RWPE2 (cell line): ENCODE measurements around the gene GALK2.

ENCODE experiments used
- ATAC-seq: fragments of 200-7000 bp; cut with Tn5 transposase; 3 replicates; pipeline ENCODE4 v1.9.1; 2021; ENCODE audit warnings: low read depth
- DNase-seq: peaks from one replicate; pipeline ENCODE4 v3.0.0-alpha.2; 2020; ENCODE audit warnings: low spot score
- H3K27ac ChIP-seq: fragments of 450-650 bp; 2 replicates; pipeline ENCODE4 v1.5.1; 2017; ENCODE audit warnings: mild to moderate bottlenecking; ENCODE audit not compliant: poor library complexity, severe bottlenecking
- H3K27me3 ChIP-seq: fragments of 250-450 bp; sonication (Bioruptor Pico); 2 replicates; pipeline ENCODE4 v1.5.1; 2021; ENCODE audit warnings: mild to moderate bottlenecking, moderate library complexity; ENCODE audit not compliant: insufficient read depth, poor library complexity, severe bottlenecking
- H3K36me3 ChIP-seq: fragments of 250-450 bp; sonication (Bioruptor Pico); 2 replicates; pipeline ENCODE4 v1.5.1; 2020; ENCODE audit warnings: low read depth, mild to moderate bottlenecking, moderate library complexity
- H3K4me1 ChIP-seq: fragments of 250-450 bp; sonication (Bioruptor Pico); 2 replicates; pipeline ENCODE4 v1.5.1; 2021; ENCODE audit warnings: mild to moderate bottlenecking, moderate library complexity; ENCODE audit not compliant: insufficient read depth, poor library complexity, severe bottlenecking
- H3K4me3 ChIP-seq: fragments of 250-450 bp; sonication (Bioruptor Pico); 2 replicates; pipeline ENCODE4 v1.5.1; 2021; ENCODE audit warnings: mild to moderate bottlenecking, moderate library complexity; ENCODE audit not compliant: severe bottlenecking
- H3K9me3 ChIP-seq: fragments of 250-450 bp; sonication (Bioruptor Pico); 2 replicates; pipeline ENCODE4 v1.5.1; 2021; ENCODE audit warnings: mild to moderate bottlenecking, moderate library complexity; ENCODE audit not compliant: severe bottlenecking
- TF ChIP-seq, protein P1 (sequence below): fragments of 450-650 bp; IDR thresholded peaks from one replicate; pipeline ENCODE4 v1.5.1; 2017; ENCODE audit warnings: mild to moderate bottlenecking, moderate library complexity; ENCODE audit not compliant: poor library complexity, severe bottlenecking

The GALK2 gene

DNA sequence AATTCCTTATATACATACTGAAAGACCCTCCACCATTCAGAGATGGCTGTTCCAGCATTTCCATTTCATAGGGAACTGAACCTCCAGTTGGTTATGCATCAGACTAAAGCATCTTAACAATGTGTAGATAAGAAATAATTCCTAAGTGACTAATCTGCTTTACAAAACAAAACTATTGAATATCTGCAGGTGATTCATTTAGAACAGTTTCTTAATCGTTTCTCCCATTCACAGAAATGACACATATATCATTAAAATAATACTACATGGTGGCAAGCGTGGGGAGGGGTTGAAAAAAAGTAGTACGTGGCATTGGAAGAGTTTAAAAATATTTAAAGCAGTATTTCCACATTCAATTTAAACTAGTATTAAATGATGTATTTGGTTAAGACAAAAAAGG lies 34.1 kb upstream of the GALK2 start:
- H3K27ac ChIP-seq: peak overlapping the region; percentile 90
- H3K27me3 ChIP-seq: no peaks in the 10 kb centered on the region
- H3K9me3 ChIP-seq: no peaks in the 10 kb centered on the region
- no peak for DNase-seq
- H3K4me1 ChIP-seq: peaks cover 28% of the 10 kb centered on the region
- TF ChIP-seq, protein P1, sequence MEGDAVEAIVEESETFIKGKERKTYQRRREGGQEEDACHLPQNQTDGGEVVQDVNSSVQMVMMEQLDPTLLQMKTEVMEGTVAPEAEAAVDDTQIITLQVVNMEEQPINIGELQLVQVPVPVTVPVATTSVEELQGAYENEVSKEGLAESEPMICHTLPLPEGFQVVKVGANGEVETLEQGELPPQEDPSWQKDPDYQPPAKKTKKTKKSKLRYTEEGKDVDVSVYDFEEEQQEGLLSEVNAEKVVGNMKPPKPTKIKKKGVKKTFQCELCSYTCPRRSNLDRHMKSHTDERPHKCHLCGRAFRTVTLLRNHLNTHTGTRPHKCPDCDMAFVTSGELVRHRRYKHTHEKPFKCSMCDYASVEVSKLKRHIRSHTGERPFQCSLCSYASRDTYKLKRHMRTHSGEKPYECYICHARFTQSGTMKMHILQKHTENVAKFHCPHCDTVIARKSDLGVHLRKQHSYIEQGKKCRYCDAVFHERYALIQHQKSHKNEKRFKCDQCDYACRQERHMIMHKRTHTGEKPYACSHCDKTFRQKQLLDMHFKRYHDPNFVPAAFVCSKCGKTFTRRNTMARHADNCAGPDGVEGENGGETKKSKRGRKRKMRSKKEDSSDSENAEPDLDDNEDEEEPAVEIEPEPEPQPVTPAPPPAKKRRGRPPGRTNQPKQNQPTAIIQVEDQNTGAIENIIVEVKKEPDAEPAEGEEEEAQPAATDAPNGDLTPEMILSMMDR: no peak
- ATAC-seq: peak; percentile 97
- H3K36me3 ChIP-seq: peaks cover 98% of the 10 kb centered on the region
- no peak overlapping the region for H3K4me3 ChIP-seq

DNA sequence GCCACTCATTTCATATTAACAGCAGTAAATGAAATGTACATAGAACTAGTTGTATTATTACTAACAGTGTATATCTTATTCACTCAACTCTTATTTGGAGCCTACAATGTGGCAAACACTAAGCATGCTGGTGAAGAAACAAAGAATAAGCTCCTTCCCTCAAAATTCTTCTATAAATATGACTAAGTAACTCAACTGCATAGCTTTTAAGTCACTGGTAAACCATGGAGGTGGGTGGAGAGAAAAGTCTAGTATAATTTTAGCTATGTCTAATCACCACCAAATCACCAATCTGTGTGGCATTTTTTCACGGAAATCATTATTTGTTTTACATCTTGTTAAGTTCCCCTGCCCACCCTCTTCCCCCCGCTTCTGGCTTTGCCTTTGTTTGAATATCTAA lies 32.2 kb upstream of the GALK2 start:
- TF ChIP-seq, protein P1: no peak
- H3K36me3 ChIP-seq: peaks cover 98% of the 10 kb centered on the region
- H3K9me3 ChIP-seq: no peaks in the 10 kb centered on the region
- H3K27me3 ChIP-seq: no peaks in the 10 kb centered on the region
- peaks cover 28% of the 10 kb centered on the region for H3K4me1 ChIP-seq
- ATAC-seq: 0 out of 3 replicates have a peak, but pooled peaks have one; percentile 6
- H3K4me3 ChIP-seq: no peak overlapping the region
- DNase-seq: no peak
- H3K27ac ChIP-seq: peak overlapping the region; percentile 90

DNA sequence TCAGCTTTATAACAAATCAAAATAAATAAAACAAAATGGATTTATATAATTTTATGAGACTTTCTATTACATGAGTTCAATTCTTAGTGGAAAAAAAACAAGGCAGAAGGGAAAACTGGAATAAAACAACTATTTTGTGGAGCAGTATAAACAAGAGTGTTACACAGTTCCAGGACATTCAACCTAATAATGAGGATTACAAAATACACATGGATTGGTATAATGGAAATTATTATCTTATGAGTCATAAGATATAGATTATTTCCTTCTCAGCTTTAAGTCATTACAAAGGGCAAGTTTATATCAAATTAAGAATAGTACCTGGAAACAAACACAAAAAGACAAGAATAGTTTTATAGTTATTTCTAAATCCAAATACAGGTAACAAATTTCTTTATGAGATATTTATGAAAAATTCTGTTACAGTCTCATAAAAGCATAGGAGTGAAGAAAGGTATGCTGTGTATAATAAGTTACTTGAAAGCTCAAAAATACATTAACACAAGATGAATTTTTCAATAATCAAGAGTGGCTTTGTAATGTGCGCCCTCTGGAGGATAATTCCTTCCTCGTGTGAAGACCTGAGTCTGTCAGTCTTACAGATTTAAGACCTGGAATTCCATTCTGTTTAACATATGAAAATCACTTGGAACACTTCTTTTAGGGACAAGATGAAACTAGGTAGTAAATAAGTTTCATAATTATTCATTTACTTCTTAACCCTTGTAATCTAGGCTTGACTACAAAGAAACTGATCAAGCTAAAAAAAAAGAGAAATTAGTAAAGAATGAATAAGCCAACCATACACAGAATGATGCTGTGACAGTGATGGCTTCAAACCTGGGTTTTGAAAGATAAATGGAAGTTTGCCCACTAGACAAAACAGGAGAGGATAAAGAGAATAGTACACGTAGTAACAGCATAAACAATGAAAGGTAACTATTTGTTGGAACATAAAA lies 24.1 kb upstream of the GALK2 start:
- no peaks in the 10 kb centered on the region for H3K27me3 ChIP-seq
- H3K4me1 ChIP-seq: peaks cover 20% of the 10 kb centered on the region
- ATAC-seq (peak; percentile 78), DNase-seq (no peak)
- peak overlapping the region; percentile 22 for H3K27ac ChIP-seq
- no peaks in the 10 kb centered on the region for H3K9me3 ChIP-seq
- TF ChIP-seq, protein P1: peak; percentile 99
- peaks cover 64% of the 10 kb centered on the region for H3K36me3 ChIP-seq
- no peak overlapping the region for H3K4me3 ChIP-seq

DNA sequence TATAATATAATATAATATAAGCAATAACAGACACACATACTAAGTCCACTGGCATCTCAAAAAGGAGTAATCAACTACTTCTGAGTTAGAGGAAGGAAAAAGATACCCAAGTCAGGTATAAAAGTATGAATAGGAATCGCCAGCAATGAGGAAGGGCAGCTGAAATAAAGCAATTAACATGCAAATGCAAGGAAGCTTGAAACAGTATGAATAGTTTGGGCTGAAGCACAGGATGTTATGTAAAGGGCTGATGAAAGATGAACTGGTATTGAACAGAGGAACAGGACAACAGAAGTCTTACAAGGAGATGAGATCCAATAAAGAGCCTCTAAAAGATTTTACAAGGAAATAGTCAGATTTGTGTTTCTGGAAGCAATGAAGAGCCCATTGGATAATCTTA lies 21.7 kb upstream of the GALK2 start:
- peaks cover 41% of the 10 kb centered on the region for H3K36me3 ChIP-seq
- no peak for ATAC-seq
- H3K9me3 ChIP-seq: no peaks in the 10 kb centered on the region
- H3K4me1 ChIP-seq: peaks cover 32% of the 10 kb centered on the region
- H3K27me3 ChIP-seq: no peaks in the 10 kb centered on the region
- H3K27ac ChIP-seq: no peak overlapping the region
- DNase-seq: no peak
- no peak overlapping the region for H3K4me3 ChIP-seq
- TF ChIP-seq, protein P1: no peak

DNA sequence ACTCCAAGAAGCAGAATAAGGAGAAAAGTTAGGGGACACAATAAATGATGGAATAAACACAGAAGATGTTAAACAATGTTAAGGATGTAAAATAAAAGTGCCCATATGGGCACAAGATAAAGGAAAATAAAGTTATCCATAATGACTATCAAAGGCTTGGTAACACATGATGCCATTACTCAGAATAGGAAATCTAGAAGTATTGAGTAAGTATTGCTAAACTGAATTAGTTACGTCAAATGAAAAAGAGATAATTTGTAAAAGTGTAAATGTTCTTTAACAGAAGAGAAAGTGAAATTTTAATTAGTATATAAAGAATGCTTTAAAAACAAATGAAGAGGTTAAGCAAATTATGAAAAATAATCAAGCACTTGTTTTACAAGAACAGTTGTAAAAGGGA lies 21.3 kb upstream of the GALK2 start:
- TF ChIP-seq, protein P1: no peak

More for the DNA sequence above, 21.3 kb upstream of the GALK2 start:
- H3K9me3 ChIP-seq: no peaks in the 10 kb centered on the region
- ATAC-seq (no peak), DNase-seq (no peak)
- no peak overlapping the region for H3K27ac ChIP-seq
- H3K4me1 ChIP-seq: peaks cover 36% of the 10 kb centered on the region
- H3K4me3 ChIP-seq: no peak overlapping the region
- no peaks in the 10 kb centered on the region for H3K27me3 ChIP-seq
- H3K36me3 ChIP-seq: peaks cover 37% of the 10 kb centered on the region
